D341Med (cell line): ENCODE measurements around the gene FLVCR1.
"Not testable (repeated sequence)": the region's sequence is repeated elsewhere in the genome, so short reads cannot be mapped to it uniquely, and the experiment has no call there.

Experiments
- DNase-seq: peaks from one replicate; pipeline ENCODE4 v3.0.0; 2012; ENCODE audit warnings: low spot score

Gene FLVCR1

DNA sequence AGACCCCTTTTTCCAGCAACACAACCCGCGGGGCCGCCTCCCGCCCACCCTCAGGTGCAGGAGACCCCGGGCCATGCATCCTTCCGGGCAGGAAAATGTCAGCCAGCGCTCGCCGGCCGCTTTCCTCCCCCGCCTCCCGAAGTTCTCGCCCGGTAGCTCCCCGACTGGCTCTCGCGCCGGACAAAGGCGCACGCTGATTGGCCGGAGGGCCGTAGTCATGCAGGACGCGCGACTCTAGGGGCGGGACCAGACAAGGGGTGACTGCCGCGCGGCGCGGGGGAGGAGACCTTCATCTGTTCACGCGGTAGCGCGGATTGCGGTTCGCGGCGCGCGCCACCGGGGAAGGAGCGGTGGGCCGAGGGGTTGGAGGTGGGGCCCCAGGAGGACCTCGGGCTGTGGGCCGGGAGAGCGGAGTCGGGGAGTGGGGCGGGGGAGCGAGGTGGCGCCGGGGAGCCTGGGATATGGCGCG, at the start of gene FLVCR1:
Gene FLVCR1, plus strand, starts transcription at position 284 of the 469 bp plus-strand sequence. Its CDS starts 178 bp downstream, at position 462.
- peak; percentile 99 for DNase-seq

DNA sequence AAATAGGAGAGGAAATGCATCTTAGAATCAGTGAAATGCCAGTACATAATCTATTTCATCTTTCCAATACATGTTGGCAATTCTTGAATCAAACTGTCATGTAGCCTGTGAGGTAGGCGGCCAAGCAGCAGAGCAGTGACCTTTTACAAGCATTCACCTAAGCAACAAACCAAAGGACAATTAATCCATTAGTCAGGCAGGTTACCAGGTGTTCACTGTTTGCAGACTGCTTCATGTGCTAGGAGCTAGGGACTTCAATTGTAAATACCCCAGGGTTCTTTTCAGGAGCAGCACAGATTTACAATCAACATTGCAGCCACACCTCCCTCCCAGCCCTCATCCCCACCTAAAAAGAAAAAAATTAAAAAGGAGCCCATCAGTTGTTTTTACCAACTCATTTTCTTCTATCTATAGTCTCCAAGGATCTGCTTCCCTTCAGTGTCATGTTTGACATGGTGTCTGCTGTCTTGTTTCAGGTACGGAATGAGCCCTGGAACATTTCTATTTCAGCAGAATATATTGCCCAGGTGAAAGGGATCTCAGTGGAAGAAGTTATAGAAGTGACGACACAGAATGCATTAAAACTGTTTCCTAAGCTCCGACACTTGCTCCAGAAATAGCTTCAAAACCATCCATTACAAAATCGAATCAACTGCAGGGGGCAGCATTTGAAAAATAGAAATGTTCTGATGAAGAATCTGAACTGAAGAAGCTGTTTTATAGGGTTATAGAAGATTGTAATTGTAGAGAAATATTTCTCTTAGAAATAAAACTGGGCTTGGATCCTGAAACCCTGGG, 43.3 kb upstream of the FLVCR1 start:
- no peak for DNase-seq

DNA sequence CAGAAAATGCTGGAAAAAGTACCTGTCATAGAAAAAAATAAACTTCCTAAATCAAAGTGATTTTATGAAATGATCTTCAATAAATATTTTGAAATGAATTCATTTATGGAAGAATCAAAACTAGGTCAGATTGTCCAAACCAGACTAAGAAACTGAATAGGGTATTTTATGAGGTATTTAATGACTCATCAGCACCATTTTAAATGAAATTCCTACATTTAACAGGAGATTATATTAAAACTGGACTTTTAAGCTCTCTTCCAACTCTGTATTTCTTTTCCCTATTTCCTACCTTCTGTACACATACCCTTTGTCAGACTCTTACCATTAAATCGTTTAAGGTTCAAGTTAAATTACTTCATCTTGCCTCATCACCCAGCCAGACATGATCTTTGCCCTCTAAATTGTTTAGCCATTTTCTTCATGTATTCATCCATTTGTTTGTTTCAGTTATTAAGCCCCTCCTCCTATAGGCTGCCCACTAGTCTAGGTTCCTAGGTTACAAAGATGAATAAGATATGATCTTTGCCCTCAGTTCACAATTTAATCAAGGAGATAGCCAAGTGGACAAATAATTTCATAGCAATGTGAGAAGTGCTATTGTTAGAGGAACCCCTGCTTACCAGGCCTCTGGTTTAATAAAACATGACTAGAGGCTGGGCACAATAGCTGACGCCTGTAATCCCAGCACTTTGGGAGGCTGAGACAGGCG, 41.4 kb upstream of the FLVCR1 start:
- DNase-seq = no peak

DNA sequence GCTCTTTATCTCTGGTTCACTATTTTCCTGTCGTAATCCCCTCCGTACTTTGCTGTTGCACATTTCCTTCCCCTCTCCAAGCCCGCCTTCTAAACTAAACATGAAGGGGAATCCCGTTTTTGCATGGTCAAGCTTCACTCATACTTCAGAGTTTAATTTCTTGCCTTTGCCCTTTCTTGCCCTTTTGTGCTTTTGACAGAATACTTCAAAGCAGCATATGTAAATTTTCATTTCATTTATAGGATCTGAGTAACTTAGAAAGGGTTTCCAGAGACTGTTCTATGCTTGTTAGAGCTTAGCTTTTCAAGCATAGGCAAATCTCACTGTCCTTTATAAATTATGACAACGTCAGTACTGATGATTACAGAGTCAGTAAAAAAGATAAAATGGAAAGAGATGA, 38.3 kb upstream of the FLVCR1 start:
- DNase-seq = no peak

DNA sequence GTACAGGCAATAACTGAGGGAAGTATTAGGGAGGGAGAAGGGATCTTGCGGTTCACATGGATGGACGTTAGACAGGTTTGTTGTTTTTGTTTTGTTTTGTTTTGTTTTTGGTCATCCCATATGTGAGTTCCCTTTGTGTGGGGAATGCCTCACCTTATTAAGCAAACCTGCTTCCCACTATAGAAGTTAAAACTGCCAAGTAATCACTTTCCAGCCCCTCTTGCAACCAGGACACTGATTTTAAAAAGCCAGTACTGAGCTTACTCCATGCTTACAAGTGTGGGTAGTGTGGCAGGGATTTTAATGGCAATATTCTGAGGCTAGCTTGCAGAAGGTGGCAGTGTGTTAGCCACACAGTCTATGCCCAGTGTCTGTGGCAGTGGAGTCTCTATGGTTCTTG, 37.1 kb upstream of the FLVCR1 start:
- DNase-seq = no peak

DNA sequence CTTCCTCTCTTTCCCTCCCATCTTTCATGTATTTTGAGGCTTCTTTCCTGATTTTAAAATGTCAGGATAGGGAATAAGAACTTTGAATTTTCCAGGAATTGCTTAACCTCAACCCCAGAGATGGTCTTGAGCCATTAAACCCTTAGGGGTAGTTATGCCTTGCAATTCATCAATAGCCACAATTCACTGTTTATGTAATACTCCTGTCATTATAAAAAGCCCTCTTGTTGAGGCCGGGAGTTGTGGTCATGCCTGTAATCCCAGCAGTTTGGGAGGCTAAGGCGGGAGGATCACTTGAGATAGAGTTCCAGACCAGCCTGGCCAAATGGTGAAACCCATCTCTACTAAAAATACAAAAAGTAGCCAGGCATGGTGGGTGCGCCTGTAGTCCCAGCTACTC, 35.1 kb upstream of the FLVCR1 start:
- no peak for DNase-seq

DNA sequence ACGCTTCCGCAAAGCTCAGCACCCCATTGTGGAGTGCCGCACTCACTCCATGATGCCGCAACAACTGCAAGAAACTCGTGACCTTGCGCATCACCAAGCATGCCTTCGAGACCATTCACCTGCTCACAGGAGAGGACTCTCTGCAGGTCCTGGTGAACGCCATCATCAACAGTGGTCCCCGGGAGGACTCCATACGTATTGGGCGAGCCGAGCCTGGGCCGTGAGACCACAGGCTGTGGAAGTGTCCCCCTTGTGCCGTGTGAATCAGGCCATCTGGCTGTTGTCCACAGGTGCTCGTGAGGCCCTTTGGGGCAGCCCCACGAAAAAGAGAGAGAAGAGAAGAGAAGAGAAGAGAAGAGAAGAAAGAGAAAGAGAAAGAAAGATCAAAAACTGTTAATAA, 33.9 kb upstream of the FLVCR1 start:
- no peak for DNase-seq

DNA sequence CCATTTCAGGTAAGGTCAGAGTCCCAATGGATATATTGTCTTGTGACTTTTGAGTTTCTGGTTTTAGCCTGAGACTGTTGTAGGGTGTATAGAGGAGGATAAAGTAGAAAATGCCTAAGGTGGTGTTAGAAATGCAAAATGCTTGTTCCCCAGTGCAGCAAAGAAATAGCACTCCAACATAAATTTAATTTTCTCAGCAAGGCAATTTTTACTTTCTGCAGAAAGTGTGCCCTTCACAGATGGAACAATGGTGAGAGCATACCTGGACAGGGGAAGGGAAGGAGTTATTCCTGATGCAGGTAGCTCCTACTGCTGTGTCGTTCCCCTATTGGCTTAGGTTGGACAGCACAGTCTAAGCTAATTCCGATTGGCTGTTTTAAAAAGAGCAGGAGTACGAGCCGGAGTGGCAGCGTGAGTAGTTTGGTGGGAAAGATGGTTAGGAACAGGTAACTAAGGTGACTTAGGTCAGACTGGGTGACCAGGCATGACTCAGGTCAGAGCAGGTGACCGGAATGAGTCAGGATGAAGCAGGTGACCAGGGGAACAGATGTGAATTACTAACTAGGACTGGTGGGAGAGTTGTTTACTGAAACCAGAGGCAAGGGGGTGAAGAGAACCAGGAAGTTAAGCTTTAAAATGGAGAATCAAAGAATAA, 32.1 kb upstream of the FLVCR1 start:
- no peak for DNase-seq

DNA sequence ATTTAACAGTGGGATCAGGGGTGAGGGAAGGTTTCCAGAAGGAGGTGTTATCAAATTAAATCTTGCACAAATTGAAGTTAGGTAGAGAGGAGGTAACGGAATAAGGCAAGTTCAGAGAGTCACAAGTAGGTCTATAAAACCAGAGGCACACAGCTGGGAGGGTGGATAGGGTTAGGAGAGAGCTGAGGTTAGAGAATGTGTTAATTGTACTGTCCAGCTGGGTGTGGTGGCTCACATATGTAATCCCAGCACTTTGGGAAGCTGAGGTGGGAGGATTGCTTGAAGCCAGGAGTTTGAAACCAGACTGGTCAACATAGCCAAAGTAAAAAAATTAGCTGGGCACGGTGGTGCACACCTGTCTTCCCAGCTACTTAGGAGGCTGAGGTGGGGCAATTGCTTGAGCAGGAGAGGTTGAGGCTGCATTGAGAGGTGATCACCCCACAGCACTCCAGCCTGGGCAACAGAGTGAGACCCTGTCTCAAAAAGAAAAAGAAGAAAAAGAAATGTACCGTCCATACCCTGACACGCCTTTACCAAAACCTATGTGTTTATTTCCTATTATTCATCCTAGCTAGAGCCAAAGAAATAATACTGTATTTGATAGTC, 30.8 kb upstream of the FLVCR1 start:
- no peak for DNase-seq

DNA sequence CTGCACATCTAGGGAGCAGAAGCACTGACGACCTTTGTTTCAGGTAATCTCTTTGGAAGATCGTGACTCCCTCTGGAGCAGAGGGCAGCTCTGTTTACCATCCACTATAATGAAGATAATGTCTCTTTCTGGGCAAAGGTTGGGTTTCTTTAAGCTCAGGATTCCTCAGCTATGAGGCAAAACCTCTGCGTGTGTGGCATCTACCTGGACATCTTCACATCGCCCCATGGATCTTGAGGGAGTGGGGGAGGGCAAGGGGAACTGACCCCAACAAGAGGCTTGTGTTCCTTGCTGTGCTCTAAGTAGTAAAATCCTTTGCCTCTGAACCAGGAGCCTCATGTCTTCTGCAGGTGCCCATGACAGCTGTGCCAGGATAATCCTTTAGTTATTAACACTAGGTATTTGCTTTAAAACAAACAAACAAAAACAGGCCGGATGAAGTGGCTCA, 30.2 kb upstream of the FLVCR1 start:
- DNase-seq = peak; percentile 72

DNA sequence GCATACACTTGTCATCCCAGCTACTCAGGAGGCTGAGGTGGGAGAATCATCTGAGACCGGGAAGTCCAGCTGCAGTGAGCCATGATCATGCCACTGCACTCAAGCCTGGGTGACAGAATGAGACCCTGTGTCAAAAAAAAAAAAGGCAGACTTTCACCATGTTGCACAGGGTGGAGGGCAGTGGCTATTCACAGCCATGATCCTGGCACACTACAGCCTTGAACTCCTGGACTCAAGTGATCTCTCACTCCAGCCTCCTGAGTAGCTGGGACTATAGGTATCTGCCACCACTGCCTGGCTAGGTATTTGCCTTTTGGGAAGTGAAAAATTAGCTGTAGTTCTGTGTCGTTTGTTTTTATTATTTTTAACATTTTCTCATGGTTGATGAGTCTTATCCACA, 29.7 kb upstream of the FLVCR1 start:
- no peak for DNase-seq

DNA sequence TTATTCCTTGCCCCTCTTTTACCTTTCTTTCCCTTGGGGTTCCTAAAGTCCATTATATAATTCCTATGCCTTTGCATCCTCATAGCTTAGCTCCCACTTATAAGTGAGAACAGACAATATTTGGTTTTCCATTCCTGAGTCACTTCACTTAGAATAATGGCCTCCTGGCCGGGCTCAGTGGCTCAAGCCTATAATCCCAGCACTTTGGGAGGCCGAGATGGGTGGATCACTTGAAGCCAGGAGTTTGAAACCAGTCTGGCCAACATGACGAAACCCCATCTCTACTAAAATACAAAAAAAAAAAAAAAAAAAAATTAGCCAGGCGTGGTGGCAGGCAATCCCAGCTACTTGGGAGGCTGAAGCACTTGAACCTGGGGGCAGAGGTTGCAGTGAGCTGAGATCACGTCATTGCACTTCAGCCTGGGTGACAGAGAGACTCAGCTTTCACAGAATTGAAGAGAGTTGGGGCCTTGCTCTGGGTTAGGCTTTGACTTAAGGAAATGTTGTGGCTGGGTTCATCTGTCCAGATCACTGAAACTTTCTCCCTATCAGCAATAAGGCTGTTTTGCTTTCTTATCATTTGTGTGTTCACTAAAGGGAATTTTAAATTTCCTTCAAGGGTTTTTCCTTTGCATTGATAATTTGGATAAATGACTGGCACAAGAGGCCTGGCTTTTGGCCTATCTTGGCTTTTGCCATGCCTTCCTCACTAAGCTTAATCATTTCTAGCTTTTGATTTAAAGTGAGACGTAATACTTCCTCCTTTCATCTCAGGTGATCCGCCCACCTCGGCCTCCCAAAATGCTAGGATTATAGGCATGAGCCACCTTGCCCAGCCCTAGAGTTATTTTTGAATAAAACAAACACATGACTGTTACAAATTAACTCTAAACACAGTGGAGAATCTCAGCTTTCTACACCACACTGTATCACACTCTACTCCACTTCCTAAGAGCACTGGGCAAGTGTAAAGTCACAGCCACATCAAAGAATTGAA, 24.6 kb upstream of the FLVCR1 start:
- DNase-seq = not testable (repeated sequence)

DNA sequence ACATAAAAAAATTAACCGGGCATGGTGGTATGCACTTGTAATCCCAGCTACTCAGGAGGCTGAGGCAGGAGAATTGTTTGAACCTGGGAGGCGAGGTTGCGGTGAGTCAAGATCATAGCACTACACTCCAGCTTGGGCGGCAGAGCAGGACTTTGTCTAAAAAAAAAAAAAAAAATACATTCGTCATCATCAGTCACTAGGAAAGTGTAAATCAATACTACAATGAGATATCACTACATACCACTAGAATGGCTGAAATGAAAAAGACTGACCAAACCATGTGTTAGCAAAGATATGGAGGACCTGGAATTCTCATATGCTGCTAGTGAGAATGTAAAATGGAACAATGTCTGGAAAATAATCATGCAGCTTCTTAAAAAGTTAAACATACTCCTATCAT, 19.9 kb upstream of the FLVCR1 start:
- DNase-seq = no peak

DNA sequence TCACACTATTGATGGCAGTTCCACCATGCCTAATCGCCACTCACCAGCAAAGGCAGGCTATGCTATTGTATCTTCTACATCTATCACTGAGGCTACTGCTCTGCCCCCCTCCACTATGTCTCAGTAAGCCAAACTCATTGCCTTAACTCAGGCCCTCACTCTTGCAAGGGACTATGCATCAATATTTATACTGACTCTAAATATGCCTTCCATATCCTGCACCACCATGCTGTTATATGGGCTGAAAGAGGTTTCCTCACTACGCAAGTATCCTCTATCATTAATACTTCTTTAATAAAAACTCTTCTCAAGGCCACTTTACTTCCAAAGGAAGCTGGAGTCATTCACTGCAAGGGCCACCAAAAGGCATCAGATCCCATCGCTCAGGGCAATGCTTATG, 13.6 kb upstream of the FLVCR1 start:
- DNase-seq = not testable (repeated sequence)

DNA sequence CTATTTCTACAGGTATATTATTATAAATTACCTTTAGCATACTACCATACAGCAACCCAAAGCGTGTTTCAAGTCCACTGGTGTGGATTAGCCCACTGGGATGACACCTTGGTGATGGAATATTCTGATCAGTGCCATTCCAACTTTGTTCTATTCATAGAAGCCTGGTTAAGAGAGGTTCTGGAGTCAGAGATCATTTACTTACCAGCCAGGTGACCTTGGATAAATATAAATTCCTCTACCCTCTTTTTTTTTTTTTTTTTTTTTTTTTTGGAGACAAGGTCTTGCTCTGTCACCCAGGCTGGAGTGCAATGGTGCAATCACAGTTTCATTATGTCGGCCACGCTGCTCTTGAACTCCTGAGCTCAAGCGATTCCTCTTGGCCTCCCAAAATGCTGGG, 10.5 kb upstream of the FLVCR1 start, which contains the start of gene SPATA45:
Gene SPATA45, minus strand, starts transcription at position 101 of the 400 bp plus-strand sequence. CDS start 11,500 bp downstream, outside the sequence.
- no peak for DNase-seq

DNA sequence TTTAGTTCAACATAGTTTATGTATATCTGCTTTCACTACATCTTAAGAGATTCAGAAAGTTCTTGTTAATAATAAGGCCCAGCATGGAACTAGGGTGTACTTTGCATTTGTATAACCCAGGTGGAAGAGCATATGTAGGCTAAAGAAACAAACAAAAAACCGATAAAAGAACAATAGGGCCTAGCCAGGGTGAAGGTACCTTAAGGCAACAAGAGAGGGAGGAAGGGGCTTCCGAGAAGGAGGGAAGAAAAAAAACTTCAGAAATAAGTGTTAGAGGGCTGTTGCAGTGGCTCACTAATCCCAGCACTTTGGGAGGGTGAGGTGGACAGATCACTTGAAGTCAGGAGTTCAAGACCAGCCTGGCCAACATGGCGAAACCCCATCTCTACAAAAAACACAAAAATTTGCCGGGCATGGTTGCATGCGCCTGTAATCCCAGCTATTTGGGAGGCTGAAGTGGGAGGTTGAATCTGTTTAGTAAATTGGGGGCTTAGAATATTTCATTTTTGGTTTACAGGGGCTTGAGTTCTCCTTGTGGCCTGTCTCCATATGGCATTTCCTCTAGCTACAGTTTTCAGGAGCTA, 5.9 kb upstream of the FLVCR1 start:
- DNase-seq = no peak

DNA sequence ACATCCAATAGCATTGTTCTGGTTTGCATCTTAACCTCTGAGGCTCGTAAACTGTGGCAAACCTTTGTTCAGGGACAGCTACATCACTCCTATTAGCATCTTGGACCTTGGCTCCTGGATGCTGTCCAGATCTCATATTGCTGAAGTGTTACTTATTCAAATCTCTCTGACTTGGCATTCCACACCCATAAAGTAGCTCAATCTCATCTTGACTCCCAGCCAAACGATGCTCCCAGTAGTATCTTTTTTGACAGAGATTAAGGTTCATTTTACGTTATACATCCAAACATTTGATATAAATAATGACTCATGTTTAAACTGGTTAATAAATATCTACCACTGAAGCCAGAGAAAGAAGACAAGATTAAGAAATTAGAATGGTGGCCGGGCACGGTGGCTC, 4.4 kb upstream of the FLVCR1 start:
- no peak for DNase-seq

DNA sequence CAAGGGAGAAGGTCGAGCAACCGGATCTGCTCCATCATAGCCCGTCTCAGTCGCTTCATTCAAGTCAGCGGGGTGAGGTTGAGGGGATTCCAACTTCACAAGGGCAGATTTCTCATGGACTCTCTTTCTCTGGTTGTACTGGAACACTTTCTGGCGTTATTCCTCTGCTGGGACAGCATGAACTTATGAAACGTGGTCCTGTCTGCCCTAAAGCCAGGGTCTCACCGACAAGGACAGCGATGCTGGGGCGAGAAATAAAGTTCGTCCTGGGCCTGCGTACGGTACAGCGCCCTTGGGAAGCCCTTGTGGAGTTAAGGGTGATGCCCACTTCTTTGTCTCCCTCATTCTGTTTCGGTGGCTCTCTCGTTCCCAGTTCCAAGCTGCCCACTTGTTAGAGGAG, 1.3 kb upstream of the FLVCR1 start:
- DNase-seq = no peak

DNA sequence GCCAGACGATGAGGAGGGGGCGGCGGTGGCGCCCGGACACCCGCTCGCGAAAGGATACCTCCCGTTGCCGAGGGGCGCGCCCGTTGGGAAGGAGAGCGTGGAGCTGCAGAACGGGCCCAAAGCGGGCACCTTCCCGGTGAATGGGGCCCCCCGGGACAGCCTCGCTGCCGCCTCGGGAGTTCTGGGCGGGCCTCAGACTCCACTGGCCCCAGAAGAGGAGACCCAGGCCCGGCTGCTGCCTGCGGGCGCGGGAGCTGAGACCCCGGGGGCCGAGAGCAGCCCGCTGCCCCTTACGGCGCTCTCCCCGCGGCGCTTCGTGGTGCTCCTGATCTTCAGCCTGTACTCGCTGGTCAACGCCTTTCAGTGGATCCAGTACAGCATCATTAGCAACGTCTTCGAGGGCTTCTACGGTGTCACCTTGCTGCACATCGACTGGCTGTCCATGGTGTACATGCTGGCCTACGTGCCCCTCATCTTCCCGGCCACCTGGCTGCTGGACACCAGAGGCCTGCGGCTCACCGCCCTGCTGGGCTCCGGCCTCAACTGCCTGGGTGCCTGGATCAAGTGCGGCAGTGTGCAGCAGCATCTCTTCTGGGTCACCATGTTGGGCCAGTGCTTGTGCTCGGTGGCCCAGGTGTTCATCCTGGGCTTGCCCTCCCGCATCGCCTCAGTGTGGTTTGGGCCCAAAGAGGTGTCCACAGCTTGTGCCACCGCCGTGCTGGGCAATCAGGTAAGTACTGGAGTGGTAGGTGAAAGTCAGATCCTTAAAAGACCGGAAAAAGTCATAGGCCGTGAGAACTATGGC, 588 bp downstream of the FLVCR1 start:
- DNase-seq = no peak
